Astrocyte (in vitro differentiated cells and primary cell): ENCODE measurements around the gene STAU1. TPM values are rescaled to one million over a fixed set of nuclear protein-coding genes. Genes with fewer than 3 reads are reported as not detected.
A peak's percentile ranks its signal among the peaks of the same experiment; 100 is the strongest.

Experiments used
- DNase-seq: peaks from one replicate; pipeline ENCODE4 v3.0.0-alpha.2; 2010; ENCODE audit warnings: low read depth
- FAIRE-seq: peaks from 2 replicates; lab custom pipeline; 2011; peaks lifted over from hg19 to GRCh38; lab: Jason Lieb, UNC
- H2AFZ ChIP-seq: 2 replicates; pipeline ENCODE4 v1.6.0; 2012; ENCODE audit warnings: low read depth, low read length, inconsistent platforms
- H3K27ac ChIP-seq: 2 replicates; pipeline ENCODE4 v1.5.1; 2011; ENCODE audit warnings: low read depth, low read length, inconsistent platforms
- H3K27me3 ChIP-seq: 2 replicates; pipeline ENCODE4 v1.6.0; 2011; ENCODE audit warnings: low read length, inconsistent platforms; ENCODE audit not compliant: insufficient read depth
- H3K36me3 ChIP-seq: 2 replicates; pipeline ENCODE4 v1.5.1; 2011; ENCODE audit warnings: low read length, inconsistent platforms; ENCODE audit not compliant: insufficient read depth
- H3K4me1 ChIP-seq: 2 replicates; pipeline ENCODE4 v1.5.1; 2011; ENCODE audit warnings: low read length, inconsistent platforms; ENCODE audit not compliant: insufficient read depth
- H3K4me2 ChIP-seq: 2 replicates; pipeline ENCODE4 v1.6.0; 2012; ENCODE audit warnings: low read length, inconsistent platforms
- H3K4me3 ChIP-seq: 2 replicates; pipeline ENCODE4 v1.5.1; 2011; ENCODE audit warnings: low read depth, mild to moderate bottlenecking, low read length, inconsistent platforms; ENCODE audit not compliant: insufficient read depth
- H3K79me2 ChIP-seq: 2 replicates; pipeline ENCODE4 v1.6.0; 2012; ENCODE audit warnings: mild to moderate bottlenecking, low read length, inconsistent platforms; ENCODE audit not compliant: insufficient read depth
- H3K9ac ChIP-seq: 2 replicates; pipeline ENCODE4 v1.6.0; 2012; ENCODE audit warnings: mild to moderate bottlenecking, low read length, inconsistent platforms
- H3K9me3 ChIP-seq: 2 replicates; pipeline ENCODE4 v1.5.1; 2012; ENCODE audit warnings: low read depth, mild to moderate bottlenecking, low read length, inconsistent platforms; ENCODE audit not compliant: insufficient read depth
- H4K20me1 ChIP-seq: 2 replicates; pipeline ENCODE4 v1.6.0; 2012; ENCODE audit warnings: low read length, inconsistent platforms; ENCODE audit not compliant: insufficient read depth
- H3K27ac Mint-ChIP-seq: one replicate; pipeline ENCODE4 v1.8.0; 2021; ENCODE audit warnings: mild to moderate bottlenecking, mixed read lengths; ENCODE audit not compliant: unreplicated experiment
- H3K27me3 Mint-ChIP-seq: one replicate; pipeline ENCODE4 v1.8.0; 2021; ENCODE audit warnings: low read depth, mixed read lengths; ENCODE audit not compliant: unreplicated experiment
- H3K36me3 Mint-ChIP-seq: one replicate; pipeline ENCODE4 v1.8.0; 2021; ENCODE audit warnings: low read depth, mixed read lengths; ENCODE audit not compliant: unreplicated experiment
- H3K4me1 Mint-ChIP-seq: one replicate; pipeline ENCODE4 v1.8.0; 2021; ENCODE audit warnings: low read depth, mixed read lengths; ENCODE audit not compliant: unreplicated experiment
- H3K4me3 Mint-ChIP-seq: one replicate; pipeline ENCODE4 v1.8.0; 2021; ENCODE audit warnings: mild to moderate bottlenecking, moderate library complexity, mixed read lengths; ENCODE audit not compliant: unreplicated experiment
- H3K9me3 Mint-ChIP-seq: one replicate; pipeline ENCODE4 v1.8.0; 2021; ENCODE audit warnings: mild to moderate bottlenecking, mixed read lengths; ENCODE audit not compliant: unreplicated experiment
- EZH2 ChIP-seq: IDR thresholded peaks from 2 replicates; pipeline ENCODE4 v1.6.1; 2012; ENCODE audit warnings: mild to moderate bottlenecking, low read length, inconsistent platforms; ENCODE audit not compliant: insufficient read depth
- total RNA-seq: library from RNA; stranded (reverse); gene quantifications from 2 replicates; pipeline ENCODE4 v1.2.1, GENCODE V29; 2021
- TF ChIP-seq, protein P1 (sequence below): IDR thresholded peaks from 2 replicates; pipeline ENCODE4 v1.5.1; 2011; ENCODE audit warnings: low read depth, mild to moderate bottlenecking, inconsistent platforms, low read length, moderate library complexity; ENCODE audit not compliant: insufficient read depth

STAU1 gene
- total RNA-seq, 1 donor from 2014 or later, result 98.0 TPM

DNA sequence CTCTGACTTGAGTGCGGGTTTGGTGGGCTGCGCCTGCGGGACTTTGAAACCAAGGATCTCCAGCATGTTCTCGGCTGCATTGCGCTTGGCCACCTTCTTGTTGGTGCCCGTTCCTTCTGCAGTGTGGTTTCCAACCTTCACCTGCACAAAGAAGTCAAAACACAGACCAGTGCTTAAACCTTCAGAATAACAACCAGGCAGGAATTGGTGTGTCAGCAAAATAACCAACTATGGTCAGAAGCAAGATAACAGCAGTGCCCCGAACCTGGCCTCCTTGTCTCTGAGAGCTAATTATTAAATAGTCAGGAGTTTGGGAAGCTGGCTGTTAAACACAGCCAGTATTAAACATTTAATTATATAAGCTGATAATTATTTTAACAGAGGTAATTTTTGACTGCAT lies 68.1 kb downstream of the STAU1 start:
- Histone ChIP-seq H3K36me3 (peaks cover 43% of the 10 kb centered on the region), H3K79me2 (no peaks in the 10 kb centered on the region), H3K4me3 (no peak overlapping the region), H2AFZ (no peak overlapping the region), H3K4me1 (peaks cover 4% of the 10 kb centered on the region), H3K9me3 (no peaks in the 10 kb centered on the region), H3K27me3 (no peaks in the 10 kb centered on the region), H3K4me2 (no peak overlapping the region), H3K27ac (no peak overlapping the region), H4K20me1 (peaks cover 23% of the 10 kb centered on the region), H3K9ac (no peak overlapping the region)
- no peak for FAIRE-seq
- H3K4me1 Mint-ChIP-seq, result peaks cover 5% of the 10 kb centered on the region
- H3K4me3 Mint-ChIP-seq, result no peak overlapping the region
- H3K27ac Mint-ChIP-seq, result no peak overlapping the region
- H3K9me3 Mint-ChIP-seq, result no peaks in the 10 kb centered on the region
- no peak for DNase-seq
- H3K36me3 Mint-ChIP-seq, result peaks cover 35% of the 10 kb centered on the region
- TF ChIP-seq, protein P1, sequence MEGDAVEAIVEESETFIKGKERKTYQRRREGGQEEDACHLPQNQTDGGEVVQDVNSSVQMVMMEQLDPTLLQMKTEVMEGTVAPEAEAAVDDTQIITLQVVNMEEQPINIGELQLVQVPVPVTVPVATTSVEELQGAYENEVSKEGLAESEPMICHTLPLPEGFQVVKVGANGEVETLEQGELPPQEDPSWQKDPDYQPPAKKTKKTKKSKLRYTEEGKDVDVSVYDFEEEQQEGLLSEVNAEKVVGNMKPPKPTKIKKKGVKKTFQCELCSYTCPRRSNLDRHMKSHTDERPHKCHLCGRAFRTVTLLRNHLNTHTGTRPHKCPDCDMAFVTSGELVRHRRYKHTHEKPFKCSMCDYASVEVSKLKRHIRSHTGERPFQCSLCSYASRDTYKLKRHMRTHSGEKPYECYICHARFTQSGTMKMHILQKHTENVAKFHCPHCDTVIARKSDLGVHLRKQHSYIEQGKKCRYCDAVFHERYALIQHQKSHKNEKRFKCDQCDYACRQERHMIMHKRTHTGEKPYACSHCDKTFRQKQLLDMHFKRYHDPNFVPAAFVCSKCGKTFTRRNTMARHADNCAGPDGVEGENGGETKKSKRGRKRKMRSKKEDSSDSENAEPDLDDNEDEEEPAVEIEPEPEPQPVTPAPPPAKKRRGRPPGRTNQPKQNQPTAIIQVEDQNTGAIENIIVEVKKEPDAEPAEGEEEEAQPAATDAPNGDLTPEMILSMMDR, result no peak
- TF ChIP-seq EZH2, result no peak
- no peaks in the 10 kb centered on the region for H3K27me3 Mint-ChIP-seq

DNA sequence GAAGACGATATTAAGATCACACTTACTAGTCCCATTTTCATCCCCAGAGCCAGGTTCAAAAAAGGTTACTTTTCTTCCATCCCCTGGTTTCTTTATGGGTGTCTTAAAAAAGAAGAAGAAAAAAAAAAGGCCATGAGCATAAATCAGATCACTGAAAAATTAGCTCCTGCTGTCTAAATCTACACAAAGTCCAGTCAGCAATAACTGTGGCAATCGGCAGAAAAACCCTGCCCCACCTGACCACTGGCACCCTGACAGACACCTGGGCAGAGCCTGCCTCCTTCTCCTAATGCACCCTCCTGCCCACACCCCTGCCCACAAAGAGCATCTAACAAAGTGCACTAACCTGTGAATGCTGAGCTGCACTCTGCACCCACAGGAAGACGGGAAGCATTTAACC lies 69.8 kb downstream of the STAU1 start:
- no peak overlapping the region for H3K27ac ChIP-seq
- Mint-ChIP-seq H3K4me3 (no peak overlapping the region), H3K36me3 (peaks cover 28% of the 10 kb centered on the region), H3K27me3 (no peaks in the 10 kb centered on the region), H3K4me1 (peaks cover 5% of the 10 kb centered on the region), H3K27ac (no peak overlapping the region), H3K9me3 (no peaks in the 10 kb centered on the region)
- H3K4me2 ChIP-seq, result no peak overlapping the region
- no peak overlapping the region for H3K4me3 ChIP-seq
- H3K27me3 ChIP-seq, result no peaks in the 10 kb centered on the region
- H3K9ac ChIP-seq, result no peak overlapping the region
- peaks cover 17% of the 10 kb centered on the region for H4K20me1 ChIP-seq
- TF ChIP-seq, protein P1, result no peak
- TF ChIP-seq EZH2, result no peak
- no peaks in the 10 kb centered on the region for H3K79me2 ChIP-seq
- no peak for FAIRE-seq
- H3K9me3 ChIP-seq, result no peaks in the 10 kb centered on the region
- DNase-seq, result no peak
- H3K36me3 ChIP-seq, result peaks cover 48% of the 10 kb centered on the region
- no peak overlapping the region for H2AFZ ChIP-seq
- H3K4me1 ChIP-seq, result peaks cover 4% of the 10 kb centered on the region

DNA sequence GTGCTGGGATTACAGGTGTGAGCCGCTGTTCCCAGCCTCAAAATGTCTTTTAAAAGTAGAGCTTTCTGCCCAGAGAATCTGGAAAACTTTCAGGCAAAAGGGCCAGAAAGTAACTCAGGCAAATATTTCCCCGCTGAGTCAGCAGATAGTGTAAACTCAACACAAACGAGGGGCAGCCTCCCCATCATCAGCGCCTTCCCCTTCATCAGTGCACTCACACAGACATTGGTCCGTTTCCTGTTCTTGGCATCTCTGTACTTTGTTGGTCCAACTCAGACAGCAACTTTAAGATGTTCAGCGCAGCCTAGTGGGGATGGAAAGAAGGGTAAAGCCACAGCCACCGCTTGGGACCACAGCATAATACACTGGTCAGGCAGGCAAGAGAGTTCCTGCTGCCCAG lies 72.6 kb downstream of the STAU1 start:
- Mint-ChIP-seq H3K27ac (no peak overlapping the region), H3K4me1 (peaks cover 11% of the 10 kb centered on the region), H3K27me3 (no peaks in the 10 kb centered on the region), H3K9me3 (no peaks in the 10 kb centered on the region), H3K4me3 (no peak overlapping the region), H3K36me3 (peaks cover 32% of the 10 kb centered on the region)
- no peak for TF ChIP-seq EZH2
- TF ChIP-seq, protein P1, result no peak
- no peaks in the 10 kb centered on the region for H3K27me3 ChIP-seq
- DNase-seq (peak; percentile 79), FAIRE-seq (no peak)
- H3K4me1 ChIP-seq, result peaks cover 12% of the 10 kb centered on the region
- no peaks in the 10 kb centered on the region for H3K9me3 ChIP-seq
- no peak overlapping the region for H2AFZ ChIP-seq
- no peak overlapping the region for H3K4me3 ChIP-seq
- no peak overlapping the region for H3K9ac ChIP-seq
- H3K27ac ChIP-seq, result no peak overlapping the region
- H3K79me2 ChIP-seq, result no peaks in the 10 kb centered on the region
- peaks cover 17% of the 10 kb centered on the region for H4K20me1 ChIP-seq
- H3K36me3 ChIP-seq, result peaks cover 44% of the 10 kb centered on the region
- H3K4me2 ChIP-seq, result no peak overlapping the region
